NCI-H1417 (cell line): ENCODE results near the gene ANKRD39.

Experiments
- DNase-seq, 3 experiments: peaks; one replicate each; lab custom pipeline; 2025; lab: John Stamatoyannopoulos, UW

ANKRD39 gene

DNA sequence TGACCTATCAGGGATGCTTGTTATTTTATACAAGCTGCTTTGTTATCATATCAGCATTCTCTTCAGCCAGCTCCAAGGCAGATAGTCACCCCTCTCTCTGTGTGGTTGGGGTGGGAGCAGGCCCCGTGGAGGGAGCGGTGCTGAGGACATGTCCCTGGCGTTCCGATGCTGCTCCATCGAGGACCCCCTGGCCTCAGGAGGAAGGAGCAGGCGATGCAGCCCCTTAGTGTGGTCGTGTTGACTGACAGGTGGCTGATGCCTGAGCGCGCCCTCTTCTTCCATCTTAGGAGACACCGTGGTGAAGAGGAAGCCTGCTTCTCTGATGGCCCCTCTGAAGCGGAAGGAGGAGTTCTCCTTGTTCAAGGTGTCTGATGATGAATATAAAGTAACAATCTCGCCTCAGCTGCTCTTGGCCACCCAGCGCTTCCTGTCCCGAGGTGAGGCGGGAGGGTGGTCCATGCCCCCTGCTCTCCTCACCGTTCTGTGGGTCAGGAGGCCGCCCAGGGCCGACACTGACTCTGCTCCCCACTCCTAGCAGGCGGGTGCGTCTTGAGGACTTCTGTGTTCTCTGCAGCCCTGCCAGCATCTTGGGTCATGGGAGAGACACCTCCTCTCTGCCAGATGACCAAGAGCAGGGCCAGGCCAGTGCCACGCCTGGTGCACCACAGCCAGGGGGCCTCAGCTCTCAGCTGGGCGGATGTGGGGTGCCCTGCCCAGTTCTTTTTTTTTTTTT, 31.1 kb downstream of the ANKRD39 start:
- DNase-seq = no peak

DNA sequence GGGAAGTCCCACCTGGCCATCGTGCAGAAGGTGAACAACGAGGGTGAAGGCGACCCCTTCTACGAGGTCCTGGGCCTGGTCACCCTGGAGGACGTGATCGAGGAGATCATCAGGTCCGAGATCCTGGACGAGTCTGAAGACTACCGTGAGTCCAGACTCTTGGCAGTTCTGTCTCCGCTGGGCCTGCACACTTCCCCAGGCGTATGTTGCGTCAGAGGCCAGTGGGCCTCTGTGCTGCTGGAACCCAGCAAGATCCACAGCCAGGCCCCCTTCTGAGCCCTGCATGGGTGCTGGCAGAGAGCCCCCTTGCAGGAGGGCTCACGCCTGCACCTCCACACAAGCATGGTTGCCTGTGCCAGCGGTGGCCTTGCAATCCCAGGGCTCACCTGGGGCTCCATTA, 32.8 kb downstream of the ANKRD39 start:
- DNase-seq = no peak

DNA sequence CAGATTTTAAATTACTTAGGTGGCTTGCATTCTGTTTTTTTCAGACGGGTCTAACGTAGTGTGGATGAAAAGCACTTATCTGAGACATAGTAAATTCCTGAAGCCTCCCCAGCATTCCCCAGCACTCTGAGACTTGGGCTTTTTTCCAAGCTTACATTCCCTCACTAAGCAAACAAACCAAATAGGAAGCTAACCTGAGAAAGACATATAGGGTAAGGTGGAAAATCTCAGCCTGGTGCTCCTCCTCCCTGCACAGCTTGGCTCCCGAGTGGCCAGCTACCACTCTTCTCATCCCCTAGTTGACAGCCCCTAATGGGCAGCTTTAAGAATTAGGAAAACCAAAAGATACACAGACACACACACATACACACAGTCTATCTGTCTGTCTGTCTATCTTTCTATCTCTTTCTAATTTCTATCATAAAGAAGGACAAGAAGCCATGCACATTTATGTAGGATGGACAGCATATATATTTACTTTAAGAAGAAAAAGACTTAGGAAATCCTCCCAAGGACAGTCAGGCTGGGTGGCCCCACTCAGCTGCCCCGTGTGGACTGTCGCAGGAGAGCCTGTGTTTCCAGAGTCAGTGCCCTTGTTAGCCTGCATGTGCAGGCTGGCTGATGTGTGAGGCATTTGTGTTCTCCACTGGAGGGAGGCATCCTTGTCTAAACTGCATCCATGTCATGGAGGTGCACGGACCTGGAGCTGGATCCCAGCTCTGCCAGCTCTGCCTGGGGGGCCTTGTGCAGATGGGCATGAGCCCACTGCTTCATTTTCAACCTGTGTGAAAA, 33.5 kb downstream of the ANKRD39 start:
- DNase-seq = no peak

DNA sequence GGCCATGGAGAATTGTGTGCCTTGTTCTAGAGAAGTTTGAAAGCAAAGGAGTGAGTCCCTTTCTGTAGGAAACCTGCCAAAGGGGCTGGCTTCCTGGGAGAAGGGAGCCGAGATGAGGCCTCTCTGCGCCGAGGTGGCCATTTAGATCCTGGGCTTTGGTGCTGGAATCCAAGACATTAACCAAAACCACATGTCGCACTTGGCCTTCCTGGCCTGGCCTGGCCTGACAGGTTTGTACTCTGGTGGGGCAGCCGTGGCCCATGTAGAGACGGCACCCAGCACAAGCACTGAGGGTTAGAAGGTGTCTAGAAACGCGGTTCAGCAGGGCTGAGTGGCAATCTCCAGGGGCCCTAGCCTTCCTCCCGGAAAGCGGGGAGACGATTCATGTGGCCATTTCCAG, 34.6 kb downstream of the ANKRD39 start:
- DNase-seq = no peak

DNA sequence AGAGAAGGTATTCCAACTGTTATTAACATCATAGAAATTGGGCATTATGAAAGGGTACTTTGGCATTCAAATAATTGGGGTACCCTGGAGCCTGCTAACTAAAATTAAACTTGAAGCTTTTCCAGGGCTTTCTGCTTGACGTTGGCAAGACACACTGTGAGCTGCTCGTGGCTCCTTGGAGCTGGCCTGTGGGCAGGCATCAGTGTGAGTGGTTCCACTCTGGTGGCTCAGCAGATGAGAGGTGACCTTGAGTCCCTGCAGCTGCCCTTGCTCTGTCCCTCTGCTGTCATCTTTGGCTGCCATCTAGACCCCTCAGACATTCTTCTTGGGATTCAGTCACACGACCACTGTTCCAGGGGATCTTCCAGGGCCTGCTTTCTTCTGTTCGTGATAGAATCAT, 35.0 kb downstream of the ANKRD39 start:
- DNase-seq = no peak

DNA sequence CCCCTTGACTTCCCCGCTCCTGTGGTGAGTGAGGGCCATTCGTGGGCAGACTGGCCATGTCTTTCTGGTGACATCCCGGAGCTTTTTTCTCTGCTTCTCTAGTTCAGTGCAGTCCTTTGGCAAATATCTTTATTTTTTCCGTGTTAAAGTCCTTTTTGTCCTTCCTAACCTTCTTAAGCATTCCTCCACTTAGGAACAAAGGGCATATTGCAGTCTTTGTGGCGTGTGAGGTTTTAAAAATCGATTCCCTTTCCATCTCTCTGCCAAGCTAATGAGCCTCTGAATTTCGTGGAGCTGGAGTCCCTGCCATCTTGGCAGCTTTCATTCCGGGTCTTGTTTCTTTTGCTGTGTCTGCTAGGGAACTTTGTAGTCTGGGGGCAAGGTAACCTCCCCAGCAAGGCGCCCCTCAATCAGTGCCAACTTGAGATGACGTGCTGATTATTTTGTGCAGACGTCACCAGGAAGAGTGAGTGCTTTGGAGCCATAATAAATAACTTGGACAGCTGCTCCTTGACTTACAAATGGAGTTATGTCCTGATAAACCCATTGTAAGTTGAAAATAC, 36.6 kb downstream of the ANKRD39 start:
- DNase-seq = no peak

DNA sequence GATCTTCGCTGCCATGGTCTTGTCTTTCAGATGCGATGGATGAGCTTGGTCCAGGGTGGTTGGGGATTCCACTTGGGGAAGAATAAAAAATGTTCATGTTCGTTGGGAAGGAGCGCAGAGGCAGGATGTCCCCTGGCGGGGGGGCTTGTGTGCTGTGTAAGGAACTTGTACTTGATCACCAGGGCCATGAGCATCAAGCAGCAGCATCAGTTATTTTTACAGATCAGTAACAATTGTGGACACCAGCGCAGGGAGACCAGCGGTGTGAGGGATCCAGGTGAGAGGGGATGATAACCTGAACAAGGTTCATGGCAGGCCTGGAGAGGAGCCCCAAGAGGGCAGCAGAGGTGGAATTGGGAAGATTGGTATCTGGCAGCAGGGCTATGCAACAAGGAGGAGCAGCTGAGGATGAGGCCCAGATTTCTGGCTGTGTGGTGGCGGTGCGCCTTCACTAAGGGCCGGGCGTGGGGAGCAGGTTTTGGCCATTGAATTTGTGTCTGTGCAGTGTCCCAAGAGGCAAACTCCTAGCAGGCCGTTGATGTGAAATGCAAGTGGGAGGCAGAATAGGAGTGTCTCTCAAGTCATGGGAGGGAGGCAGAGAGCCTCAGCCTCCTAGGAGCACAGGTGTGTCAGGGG, 37.8 kb downstream of the ANKRD39 start:
- no peak for DNase-seq

DNA sequence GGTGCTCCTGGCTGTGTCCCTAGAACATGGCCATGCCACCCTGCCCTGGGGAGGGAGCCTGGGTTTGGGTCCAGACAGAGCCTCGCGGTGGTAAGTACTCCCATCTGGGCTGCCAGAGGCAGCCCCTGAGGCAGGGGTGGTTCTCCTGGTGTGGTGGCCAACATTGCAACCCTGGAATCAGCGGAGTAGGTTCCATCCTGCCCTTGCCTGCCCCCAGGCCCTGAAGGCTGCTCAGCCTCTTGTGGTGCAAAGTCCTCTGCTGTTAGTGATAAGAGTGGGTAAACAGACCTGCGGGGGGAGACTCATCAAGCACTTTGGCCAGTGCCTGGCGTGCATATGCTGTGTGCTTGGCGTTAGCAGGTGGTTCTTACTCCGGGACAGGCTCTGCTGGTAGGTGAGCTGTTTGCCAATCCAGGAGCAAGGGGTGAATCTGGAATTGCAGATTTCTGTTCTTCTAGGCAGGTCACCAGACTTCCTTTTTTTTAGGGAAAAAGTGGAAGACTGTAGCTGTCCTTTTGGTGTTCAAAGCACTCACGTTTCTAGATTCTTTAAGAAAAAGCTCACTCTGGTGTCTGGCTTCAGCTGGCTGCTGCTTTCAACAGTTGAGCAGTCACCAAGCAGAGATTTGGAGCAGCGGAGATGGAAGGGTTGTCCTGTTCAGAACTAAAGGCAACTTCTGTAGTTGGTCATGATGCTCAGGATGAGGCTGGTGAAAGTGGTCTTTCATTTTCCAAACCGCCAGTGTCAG, 38.5 kb downstream of the ANKRD39 start:
- peak; percentile 36 to 72 (median 57) for DNase-seq

DNA sequence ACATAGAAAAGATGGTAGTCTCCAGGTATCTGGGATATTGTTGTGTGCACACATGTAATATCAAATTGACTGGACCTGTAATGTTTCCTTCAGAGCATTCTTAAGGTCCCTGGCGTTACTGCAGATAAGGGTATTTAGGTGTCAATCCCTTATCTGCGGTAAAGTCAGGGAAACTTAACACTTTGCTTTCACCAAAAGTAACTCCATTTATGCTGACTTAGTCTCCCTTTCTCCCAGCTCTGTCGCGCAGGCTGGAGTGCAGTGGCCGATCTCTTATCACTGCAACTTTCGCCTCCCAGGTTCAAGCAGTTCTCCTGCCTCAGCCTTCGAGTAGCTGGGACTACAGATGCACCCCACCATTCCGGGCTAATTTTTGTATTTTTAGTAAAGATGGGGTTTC, 39.9 kb downstream of the ANKRD39 start:
- no peak for DNase-seq

DNA sequence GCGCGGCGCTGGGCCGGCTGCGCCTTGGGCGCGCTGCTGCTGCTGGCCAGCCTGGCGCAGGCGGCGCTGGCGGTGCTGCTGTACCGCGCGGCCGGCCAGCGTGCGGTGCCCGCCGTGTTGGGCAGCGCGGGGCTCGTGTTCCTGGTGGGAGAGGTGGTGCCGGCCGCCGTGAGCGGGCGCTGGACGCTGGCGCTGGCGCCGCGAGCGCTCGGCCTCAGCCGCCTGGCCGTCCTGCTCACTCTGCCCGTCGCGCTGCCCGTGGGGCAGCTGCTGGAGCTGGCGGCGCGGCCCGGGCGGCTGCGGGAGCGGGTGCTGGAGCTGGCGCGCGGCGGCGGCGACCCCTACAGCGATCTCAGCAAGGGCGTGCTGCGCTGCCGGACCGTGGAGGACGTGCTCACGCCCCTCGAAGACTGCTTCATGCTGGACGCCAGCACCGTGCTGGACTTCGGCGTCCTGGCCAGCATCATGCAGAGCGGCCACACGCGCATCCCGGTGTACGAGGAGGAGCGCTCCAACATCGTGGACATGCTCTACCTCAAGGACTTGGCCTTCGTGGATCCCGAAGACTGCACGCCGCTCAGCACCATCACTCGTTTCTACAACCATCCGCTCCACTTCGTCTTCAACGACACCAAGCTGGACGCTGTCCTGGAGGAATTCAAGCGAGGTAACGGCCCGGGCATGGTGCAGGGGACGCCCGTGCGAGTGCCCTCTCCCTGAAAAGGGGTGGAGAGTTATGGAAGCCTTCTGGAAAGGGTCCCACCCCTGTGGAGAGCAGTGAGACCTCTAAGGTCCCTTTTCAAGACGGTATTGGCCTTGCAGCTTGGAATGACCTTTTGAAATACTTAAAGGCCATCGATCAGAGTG, 40.7 kb downstream of the ANKRD39 start:
- DNase-seq = peak in 2 of 3 experiments; percentile 63 to 69

DNA sequence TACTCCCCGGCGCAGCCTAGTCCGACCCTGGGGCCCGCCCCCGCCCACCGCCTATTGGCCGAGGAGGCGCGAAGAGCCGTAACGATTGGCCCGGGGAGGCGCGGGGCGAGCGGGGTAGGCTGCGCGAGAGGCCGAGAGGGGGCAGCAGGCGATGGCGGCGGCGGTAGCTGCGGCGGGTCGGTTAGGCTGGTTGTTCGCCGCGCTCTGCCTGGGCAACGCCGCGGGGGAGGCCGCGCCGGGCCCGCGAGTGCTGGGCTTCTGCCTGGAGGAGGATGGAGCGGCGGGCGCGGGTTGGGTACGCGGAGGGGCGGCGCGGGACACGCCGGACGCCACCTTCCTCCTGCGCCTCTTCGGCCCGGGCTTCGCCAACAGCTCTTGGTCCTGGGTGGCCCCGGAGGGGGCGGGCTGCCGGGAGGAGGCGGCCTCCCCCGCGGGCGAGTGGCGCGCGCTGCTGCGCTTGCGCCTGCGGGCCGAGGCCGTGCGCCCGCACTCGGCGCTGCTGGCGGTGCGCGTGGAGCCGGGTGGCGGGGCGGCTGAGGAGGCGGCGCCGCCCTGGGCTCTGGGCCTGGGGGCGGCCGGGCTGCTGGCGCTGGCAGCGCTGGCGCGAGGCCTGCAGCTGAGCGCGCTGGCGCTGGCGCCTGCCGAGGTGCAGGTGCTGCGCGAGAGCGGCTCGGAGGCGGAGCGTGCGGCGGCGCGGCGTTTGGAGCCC, 41.5 kb downstream of the ANKRD39 start, which contains the start of gene CNNM3:
CNNM3 (plus strand) TSS at position 142 of the 709 bp plus-strand sequence; CDS start at position 152, 10 bp downstream.
- peak; percentile 92 to 97 (median 96) for DNase-seq

DNA sequence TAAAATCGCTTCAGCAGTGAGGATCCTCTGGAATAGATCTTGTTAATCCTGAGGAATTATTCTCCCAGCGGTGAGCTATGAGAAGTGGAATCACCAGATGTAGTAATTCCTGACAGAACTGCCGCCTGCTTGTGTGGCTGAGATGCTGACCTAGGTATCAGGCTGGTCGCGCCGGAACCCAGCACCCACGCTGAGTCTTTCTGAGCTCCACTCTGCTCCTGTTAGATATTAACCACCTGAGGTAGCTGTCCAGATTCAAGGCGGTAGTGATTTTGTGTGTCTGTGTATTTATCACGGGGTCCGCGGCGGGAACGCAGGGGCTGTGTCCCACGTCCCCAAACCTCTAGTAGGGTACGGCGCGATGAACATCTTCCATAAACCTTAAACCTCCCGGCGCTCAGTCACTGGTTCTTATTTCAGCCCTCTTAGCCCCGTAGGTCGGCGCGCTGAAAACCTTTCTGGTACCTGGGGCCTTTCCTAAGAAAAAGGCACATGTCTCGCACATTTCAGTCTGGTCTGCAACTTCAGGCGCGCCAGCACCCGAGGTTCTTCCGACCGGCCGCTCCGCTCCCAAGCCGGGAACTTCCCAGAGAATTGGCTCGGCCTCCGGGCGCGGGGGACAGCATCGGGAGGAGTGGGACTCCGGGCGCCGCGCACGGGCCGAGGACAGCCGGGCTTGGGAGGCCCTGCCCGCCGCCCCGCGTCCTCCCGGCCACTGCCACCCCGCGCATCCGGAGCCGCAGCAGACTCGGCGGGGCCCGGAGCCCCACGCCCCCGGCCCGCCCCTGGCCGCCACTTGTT, 42.3 kb downstream of the ANKRD39 start:
- DNase-seq = peak; percentile 37 to 73 (median 72)

DNA sequence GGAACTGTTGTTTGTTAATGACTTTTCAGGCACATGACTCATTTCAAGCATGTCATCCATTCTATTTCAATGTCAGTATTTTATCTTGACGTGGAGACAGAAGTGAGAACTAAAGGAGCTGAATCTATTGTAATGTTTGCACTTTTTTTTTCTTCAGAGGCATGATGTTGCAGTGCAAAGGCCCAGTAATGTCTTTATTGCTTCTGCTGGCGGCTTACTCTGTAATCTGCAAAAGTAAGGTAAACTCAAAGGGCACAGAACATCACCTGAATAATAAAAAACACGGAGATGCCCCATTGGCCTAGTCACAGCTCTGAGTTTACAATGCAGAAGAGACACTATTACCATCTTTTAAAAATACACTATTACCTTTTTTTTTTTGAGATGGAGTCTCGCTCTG, 44.2 kb downstream of the ANKRD39 start:
- DNase-seq = no peak

DNA sequence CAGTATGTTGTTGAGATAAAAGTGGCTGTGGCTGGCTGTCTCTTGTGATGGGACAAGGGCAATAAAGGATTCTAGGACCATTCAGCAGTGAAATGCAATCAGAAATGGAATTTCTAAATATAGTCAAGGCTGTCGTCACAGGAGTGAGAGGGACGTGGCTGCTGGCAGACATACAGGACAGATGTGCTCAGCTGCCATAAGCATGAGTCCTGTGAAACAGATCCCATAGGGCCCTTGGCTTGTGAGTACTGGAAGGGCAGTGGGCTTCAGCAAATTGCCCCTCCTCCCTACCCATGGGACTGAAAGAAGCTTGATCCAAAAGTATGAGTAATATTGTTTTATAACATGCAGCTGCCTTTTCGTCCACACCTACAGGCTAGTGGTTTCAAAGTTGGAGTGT, 45.9 kb downstream of the ANKRD39 start:
- DNase-seq = no peak

DNA sequence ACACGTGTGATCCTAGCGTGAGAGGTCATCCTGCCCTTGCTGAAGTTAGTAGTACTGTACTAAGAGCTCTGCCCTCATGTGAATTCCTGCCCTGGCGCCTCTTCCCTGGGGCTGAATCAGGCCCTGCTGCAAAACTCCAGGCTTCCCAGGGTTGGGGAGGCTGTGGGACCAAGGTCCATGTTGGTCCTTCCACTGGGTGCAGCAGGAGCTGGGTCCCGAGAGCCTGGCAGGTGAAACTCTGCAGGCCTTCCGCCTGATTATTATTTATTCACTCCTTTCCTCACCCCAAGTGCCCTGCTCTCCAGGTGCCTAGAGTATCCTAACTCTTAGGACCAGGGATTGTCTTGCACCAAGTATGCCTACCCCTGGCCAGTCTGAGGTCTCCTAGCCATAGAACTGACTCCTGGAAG, 47.0 kb downstream of the ANKRD39 start:
- DNase-seq = no peak

DNA sequence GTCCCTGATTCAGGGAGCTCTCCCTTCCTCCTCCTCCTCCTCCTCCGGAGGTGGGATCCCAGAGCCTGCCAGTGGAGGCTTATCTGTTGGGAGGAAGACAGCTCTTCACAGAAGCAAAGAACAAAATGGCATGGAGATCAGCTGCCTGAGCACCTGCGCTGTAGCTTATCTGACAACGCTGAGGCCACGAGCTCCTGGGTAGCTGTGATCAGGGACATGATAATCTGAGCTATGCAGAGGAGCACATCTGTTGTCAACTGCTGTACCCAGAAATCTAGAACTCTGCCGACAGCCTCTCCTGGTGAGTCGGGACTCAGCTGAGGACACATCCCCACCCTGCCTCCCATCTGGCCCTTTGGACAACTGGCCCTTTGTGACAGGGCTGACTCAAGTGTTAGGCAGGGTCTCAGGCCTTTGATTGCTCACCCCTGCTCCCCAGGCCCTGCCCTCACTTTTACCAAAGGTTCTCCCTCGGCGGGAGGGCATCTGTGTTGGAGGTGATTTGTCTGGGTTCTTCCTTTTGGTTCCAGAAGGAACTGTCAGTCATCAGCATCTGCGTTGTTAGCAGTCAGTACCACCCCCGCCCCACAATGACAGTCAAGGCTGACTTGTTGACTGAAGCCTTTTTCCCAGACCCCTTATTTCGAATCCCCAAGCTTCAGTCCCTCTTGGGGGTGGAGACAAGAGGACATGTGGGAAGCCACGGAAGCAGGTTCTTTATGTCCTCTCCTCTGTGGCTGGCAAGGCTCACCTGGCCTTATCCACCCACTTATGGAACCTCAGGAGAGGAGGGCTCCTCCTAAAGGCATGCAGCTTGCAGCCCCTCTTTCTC, 47.6 kb downstream of the ANKRD39 start:
- DNase-seq = no peak

DNA sequence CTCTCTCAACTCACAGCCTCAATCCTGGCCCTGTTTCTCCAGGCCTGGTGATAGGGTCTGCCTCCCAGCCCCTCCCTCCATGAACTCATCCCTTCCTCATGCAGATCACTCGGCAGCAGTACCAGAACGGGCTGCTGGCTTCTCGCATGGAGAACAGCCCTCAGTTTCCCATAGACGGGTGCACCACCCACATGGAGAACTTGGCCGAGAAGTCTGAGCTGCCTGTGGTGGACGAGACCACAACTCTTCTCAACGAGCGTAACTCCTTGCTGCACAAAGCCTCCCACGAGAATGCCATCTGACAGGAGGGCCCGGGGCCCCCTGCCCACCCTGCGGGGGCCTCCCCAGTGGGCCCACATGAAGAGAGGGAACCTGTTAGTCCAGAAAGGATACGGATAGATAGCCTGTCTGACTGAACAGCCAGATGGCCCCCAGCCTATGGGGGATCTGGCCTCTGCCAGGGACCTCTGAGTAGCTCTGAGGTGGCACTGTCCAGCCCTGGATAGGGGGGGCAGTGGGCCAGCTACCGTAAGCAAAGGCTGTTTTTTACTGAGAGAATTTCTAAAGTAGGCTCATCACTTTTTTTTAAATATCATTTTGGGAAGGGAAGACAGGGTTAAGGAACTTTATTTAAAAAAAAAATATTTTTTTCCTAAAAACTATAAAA, 48.5 kb downstream of the ANKRD39 start:
- DNase-seq = no peak
